A549 (cell line): ENCODE measurements around the gene S100A1. TPM values are rescaled to one million over a fixed set of nuclear protein-coding genes. Genes with fewer than 3 reads are reported as not detected.

ENCODE experiments used
- ATAC-seq, 2 experiments: fragments of 200-7000 bp in 1 of 2; fragments of >200 bp in 1 of 2; cut with Nextera tagmentation in 1 of 2; cut with Tn5 transposase in 1 of 2; 3 replicates each; pipeline versions ENCODE4 v1.8.0 to v1.9.1; 2018 to 2020; ENCODE audit warnings: mild to moderate bottlenecking in 1 of 2, moderate library complexity in 1 of 2
- CTCF ChIA-PET: fragments of 300-600 bp; sonication (Branson Sonifier 250); formaldehyde crosslinking; extraction: SDS; loops from one replicate; lab custom pipeline; 2021; ENCODE audit warnings: antibody characterized with exemption, inconsistent platforms; lab: Yijun Ruan, JAX
- POLR2A ChIA-PET: fragments of 350-600 bp; formaldehyde crosslinking; extraction: SDS; loops from one replicate; lab custom pipeline; 2021; ENCODE audit warnings: antibody characterized with exemption, inconsistent platforms; lab: Yijun Ruan, JAX
- DNase-seq, 2 experiments: peaks; one replicate each; pipeline versions ENCODE4 v3.0.0 to v3.0.0-alpha.2; 2011 to 2016; ENCODE audit warnings: low read depth in 1 of 2, low spot score in 1 of 2
- FAIRE-seq: peaks from 2 replicates; lab custom pipeline; 2011; peaks lifted over from hg19 to GRCh38; lab: Jason Lieb, UNC
- H3K27ac ChIP-seq, 2 experiments: fragments of >200 bp; sonication (Bioruptor Twin); formaldehyde crosslinking; 3 replicates each; pipeline ENCODE4 v1.5.1; 2016 to 2017
- H3K4me1 ChIP-seq: fragments of >200 bp; sonication (Bioruptor Twin); formaldehyde crosslinking; 3 replicates; pipeline ENCODE4 v1.6.1; 2016
- H3K4me2 ChIP-seq: fragments of >200 bp; sonication (Bioruptor Twin); formaldehyde crosslinking; 3 replicates; pipeline ENCODE4 v1.6.1; 2016
- H3K4me3 ChIP-seq: fragments of >200 bp; sonication (Bioruptor Twin); formaldehyde crosslinking; 3 replicates; pipeline ENCODE4 v1.5.1; 2016
- H3K9me3 ChIP-seq: fragments of >200 bp; sonication (Bioruptor Twin); formaldehyde crosslinking; 3 replicates; pipeline ENCODE4 v1.6.1; 2016
- ATOH8 ChIP-seq: fragments of 250-450 bp; sonication (Bioruptor Pico); IDR thresholded peaks from 2 replicates; pipeline ENCODE4 v1.5.0; 2020; ENCODE audit warnings: low read depth, mild to moderate bottlenecking, moderate library complexity
- BHLHE40 ChIP-seq: IDR thresholded peaks from 2 replicates; pipeline ENCODE4 v1.6.1; 2012; ENCODE audit warnings: low read depth, low read length, inconsistent platforms
- CBX2 ChIP-seq: fragments of 200-600 bp; sonication (generic); IDR thresholded peaks from 2 replicates; pipeline ENCODE4 v1.6.1; 2016; ENCODE audit warnings: low read depth, mild to moderate bottlenecking, borderline replicate concordance
- CHD2 ChIP-seq: fragments of 150-350 bp; IDR thresholded peaks from 2 replicates; pipeline ENCODE4 v1.6.1; 2014; ENCODE audit warnings: low read length; ENCODE audit not compliant: partially characterized antibody
- CHD4 ChIP-seq: fragments of 200-600 bp; sonication (generic); IDR thresholded peaks from 2 replicates; pipeline ENCODE4 v1.6.1; 2016; ENCODE audit warnings: antibody characterized with exemption, mild to moderate bottlenecking, borderline replicate concordance
- EHMT2 ChIP-seq: fragments of 200-600 bp; sonication (generic); IDR thresholded peaks from 2 replicates; pipeline ENCODE4 v1.6.1; 2016; ENCODE audit warnings: antibody characterized with exemption, low read depth, mild to moderate bottlenecking, moderate library complexity
- EP300 ChIP-seq, 2 experiments: fragments of >200 bp; sonication (Bioruptor Twin); formaldehyde crosslinking; IDR thresholded peaks; 2 replicates in 1 of 2; 3 replicates in 1 of 2; pipeline ENCODE4 v1.6.1; 2016 to 2017
- FOXS1 ChIP-seq: fragments of 250-450 bp; sonication (Bioruptor Pico); IDR thresholded peaks from 2 replicates; pipeline ENCODE4 v1.5.0; 2020; ENCODE audit warnings: mild to moderate bottlenecking, moderate library complexity
- HDAC2 ChIP-seq: fragments of 200-600 bp; sonication (generic); IDR thresholded peaks from 2 replicates; pipeline ENCODE4 v1.6.1; 2016
- HOXA7 ChIP-seq: fragments of 250-450 bp; sonication (Bioruptor Pico); IDR thresholded peaks from 2 replicates; pipeline ENCODE4 v1.5.0; 2020; ENCODE audit warnings: mild to moderate bottlenecking, moderate library complexity
- HOXB13 ChIP-seq: fragments of 250-450 bp; sonication (Bioruptor Pico); IDR thresholded peaks from 2 replicates; pipeline ENCODE4 v1.5.0; 2020; ENCODE audit warnings: low read depth, mild to moderate bottlenecking, moderate library complexity
- JUNB ChIP-seq: fragments of >200 bp; sonication (Bioruptor Twin); formaldehyde crosslinking; IDR thresholded peaks from 2 replicates; pipeline ENCODE4 v1.6.1; 2016
- KDM1A ChIP-seq: fragments of 200-600 bp; sonication (generic); IDR thresholded peaks from 2 replicates; pipeline ENCODE4 v1.6.1; 2016; ENCODE audit warnings: low read depth, mild to moderate bottlenecking
- KDM5A ChIP-seq: fragments of 200-600 bp; sonication (generic); IDR thresholded peaks from 2 replicates; pipeline ENCODE4 v1.6.1; 2016; ENCODE audit warnings: antibody characterized with exemption, mild to moderate bottlenecking
- MAX ChIP-seq: IDR thresholded peaks from 2 replicates; pipeline ENCODE4 v1.6.1; 2012
- MAZ ChIP-seq: fragments of 150-350 bp; IDR thresholded peaks from 2 replicates; pipeline ENCODE4 v1.6.1; 2014; ENCODE audit warnings: antibody characterized with exemption, low read depth, low read length, borderline replicate concordance
- MYC ChIP-seq: IDR thresholded peaks from 2 replicates; pipeline ENCODE4 v1.6.1; 2012; ENCODE audit warnings: mild to moderate bottlenecking, inconsistent platforms, low read length, improper control_type of control experiment, borderline replicate concordance
- NPAS2 ChIP-seq: fragments of 250-450 bp; sonication (Bioruptor Pico); IDR thresholded peaks from 2 replicates; pipeline ENCODE4 v1.8.0; 2022; ENCODE audit warnings: mild to moderate bottlenecking, moderate library complexity, borderline replicate concordance
- NR3C1 ChIP-seq: fragments of >200 bp; sonication (Bioruptor Twin); formaldehyde crosslinking; IDR thresholded peaks from 3 replicates; pipeline ENCODE4 v1.6.1; 2017
- REST ChIP-seq: fragments of 200-600 bp; sonication (generic); IDR thresholded peaks from 2 replicates; pipeline ENCODE4 v1.6.1; 2016; ENCODE audit warnings: antibody characterized with exemption, mild to moderate bottlenecking, moderate library complexity
- TFCP2L1 ChIP-seq: fragments of 250-450 bp; sonication (Bioruptor Pico); IDR thresholded peaks from 2 replicates; pipeline ENCODE4 v1.5.0; 2021; ENCODE audit warnings: mild to moderate bottlenecking
- TP53 ChIP-seq: fragments of 250-450 bp; sonication (Bioruptor Pico); IDR thresholded peaks from 2 replicates; pipeline ENCODE4 v1.5.0; 2021; ENCODE audit warnings: mild to moderate bottlenecking, moderate library complexity
- ZC3H11A ChIP-seq: fragments of 450-650 bp; IDR thresholded peaks from 2 replicates; pipeline ENCODE4 v1.6.1; 2014; ENCODE audit warnings: antibody characterized with exemption, mild to moderate bottlenecking
- WGBS: methylation state at CpG from one replicate; pipeline ENCODE4 v1.1.6; 2017; ENCODE audit errors: missing lambda C conversion rate; 5-methylcytosine and 5-hydroxymethylcytosine counted together
- polyA plus RNA-seq, 4 experiments: library from polyadenylated mRNA; depleted of rRNA in 3 of 4; stranded (reverse); fragments of >200 nt; fragmentation: RNase III in 1 of 4; extraction: RNeasy Plus Mini Kit Qiagen cat#74134 plus additional on column Dnase treatment in 1 of 4; gene quantifications; 2 replicates in 3 of 4; 3 replicates in 1 of 4; pipeline ENCODE4 v1.2.3, GENCODE V29; 2011 to 2017
- TF ChIP-seq, protein P1 (sequence below): IDR thresholded peaks from 2 replicates; pipeline ENCODE4 v1.6.1; 2012; ENCODE audit warnings: low read depth, borderline replicate concordance
- TF ChIP-seq, protein P2 (sequence below): fragments of 450-650 bp; IDR thresholded peaks from 2 replicates; pipeline ENCODE4 v1.6.1; 2014; ENCODE audit warnings: antibody characterized with exemption

The S100A1 gene
- polyA plus RNA-seq, 2 of the 4 experiments (the other 2 are of a cell fraction): 0.59 to 0.97 TPM

- ChIA-PET CTCF (interaction anchor here (0.6 to 18.3 kb wide), 13 partner anchors 10 to 333 kb away, joined by 3 to 253 read pairs (median 7); partner anchors contain the start of genes CHTOP, DENND4B, S100A1 and S100A13), POLR2A (interaction anchor here (1.7 to 4.7 kb wide), 2 partner anchors 13 to 20 kb away, joined by 11 to 49 read pairs; partner anchors contain the start of genes CHTOP and S100A13)
- FAIRE-seq: no peak
- no peak for ATAC-seq
- Histone ChIP-seq H3K4me1 (peaks cover 49% of the 10 kb centered on the region), H3K27ac (peak overlapping the region; percentile 91 to 96; a peak in 4 of 6 replicates), H3K4me2 (peak overlapping the region; percentile 96; the same call in 1 of the 3 replicates), H3K4me3 (no peak overlapping the region), H3K9me3 (no peaks in the 10 kb centered on the region)
- 92% methylated on average over 2 of the region's 2 CpGs for WGBS
- no peak for TF ChIP-seq EHMT2
- no peak for DNase-seq
Measured at GRCh38 chr1:153614189-153614900, 13.9 kb upstream of the S100A1 start.

DNA sequence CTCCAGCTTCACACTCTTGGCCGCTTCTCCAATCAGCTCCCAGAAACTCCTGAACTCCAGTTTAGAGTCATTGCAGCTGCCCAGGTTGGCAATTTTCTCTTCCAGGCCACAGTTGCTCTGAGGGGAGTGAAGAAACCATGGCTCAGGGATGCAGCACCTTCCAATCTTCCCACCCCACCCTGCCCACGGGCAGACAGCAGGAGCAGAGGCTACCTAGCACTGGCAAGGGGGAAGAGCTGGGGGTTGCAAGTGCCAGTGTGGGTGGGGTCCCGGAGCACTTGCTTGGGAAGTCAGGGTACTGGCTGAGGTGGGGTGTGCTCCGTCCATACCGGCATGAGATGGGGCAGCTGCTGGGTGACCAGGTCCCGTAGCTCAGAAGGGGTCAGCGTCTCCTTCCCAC lies 13.3 kb upstream of the S100A1 start:
- Histone ChIP-seq H3K4me3 (no peak overlapping the region), H3K9me3 (no peaks in the 10 kb centered on the region), H3K27ac (peak overlapping the region in 1 of 2 experiments; percentile 91; a peak in 2 of 6 replicates), H3K4me1 (peaks cover 43% of the 10 kb centered on the region), H3K4me2 (no peak overlapping the region)
- ChIA-PET POLR2A (interaction anchor here (1.7 to 4.7 kb wide), 2 partner anchors 12 to 20 kb away, joined by 11 to 49 read pairs; partner anchors contain the start of genes CHTOP and S100A13), CTCF (interaction anchor here (0.8 to 18.3 kb wide), 12 partner anchors 9 to 332 kb away, joined by 3 to 253 read pairs (median 8); partner anchors contain the start of genes CHTOP, DENND4B, S100A1 and S100A13)
- TF ChIP-seq HOXB13 (CRISPR knock-in tag) (no peak), ATOH8 (CRISPR knock-in tag) (no peak), ZC3H11A (no peak), NR3C1 (no peak), MAZ (no peak), HOXA7 (no peak), TFCP2L1 (CRISPR knock-in tag) (no peak), EHMT2 (no peak), NPAS2 (CRISPR knock-in tag) (no peak), CHD2 (no peak), TP53 (CRISPR knock-in tag) (no peak), JUNB (no peak), CBX2 (no peak), HDAC2 (no peak), MAX (no peak), KDM5A (no peak)
- TF ChIP-seq, protein P1, sequence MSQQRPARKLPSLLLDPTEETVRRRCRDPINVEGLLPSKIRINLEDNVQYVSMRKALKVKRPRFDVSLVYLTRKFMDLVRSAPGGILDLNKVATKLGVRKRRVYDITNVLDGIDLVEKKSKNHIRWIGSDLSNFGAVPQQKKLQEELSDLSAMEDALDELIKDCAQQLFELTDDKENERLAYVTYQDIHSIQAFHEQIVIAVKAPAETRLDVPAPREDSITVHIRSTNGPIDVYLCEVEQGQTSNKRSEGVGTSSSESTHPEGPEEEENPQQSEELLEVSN: no peak
- FAIRE-seq (no peak), ATAC-seq (no peak), DNase-seq (no peak)
- WGBS: 100% methylated on average over 5 of the region's 7 CpGs

- DNase-seq: no peak
- CTCF ChIA-PET: interaction anchor here (0.8 to 18.3 kb wide), 12 partner anchors 8 to 331 kb away, joined by 3 to 253 read pairs (median 8); partner anchors contain the start of genes CHTOP, DENND4B, S100A1 and S100A13
- H3K4me1 ChIP-seq: peaks cover 38% of the 10 kb centered on the region
- H3K27ac ChIP-seq: no peak overlapping the region
- H3K9me3 ChIP-seq: no peaks in the 10 kb centered on the region
- H3K4me3 ChIP-seq: no peak overlapping the region
- POLR2A ChIA-PET: interaction anchor here (1.7 to 4.7 kb wide), 3 partner anchors 12 to 19 kb away, joined by 11 to 49 read pairs (median 13); partner anchors contain the start of genes CHTOP, S100A1 and S100A13
- FAIRE-seq: no peak
- WGBS: 80% methylated on average over 1 of the region's 2 CpGs
- H3K4me2 ChIP-seq: no peak overlapping the region
- ATAC-seq: no peak
- TF ChIP-seq EP300 (IDR thresholded peaks at IDR 0.05): no peak
- TF ChIP-seq REST: no peak
- no peak for TF ChIP-seq BHLHE40
- TF ChIP-seq MYC: no peak
- no peak for TF ChIP-seq MAZ
- TF ChIP-seq KDM1A: no peak
- TF ChIP-seq FOXS1 (CRISPR knock-in tag): no peak
- TF ChIP-seq ZC3H11A: no peak
- TF ChIP-seq NPAS2 (CRISPR knock-in tag): no peak
- no peak for TF ChIP-seq CHD4
- no peak for TF ChIP-seq EHMT2
- TF ChIP-seq, protein P2, sequence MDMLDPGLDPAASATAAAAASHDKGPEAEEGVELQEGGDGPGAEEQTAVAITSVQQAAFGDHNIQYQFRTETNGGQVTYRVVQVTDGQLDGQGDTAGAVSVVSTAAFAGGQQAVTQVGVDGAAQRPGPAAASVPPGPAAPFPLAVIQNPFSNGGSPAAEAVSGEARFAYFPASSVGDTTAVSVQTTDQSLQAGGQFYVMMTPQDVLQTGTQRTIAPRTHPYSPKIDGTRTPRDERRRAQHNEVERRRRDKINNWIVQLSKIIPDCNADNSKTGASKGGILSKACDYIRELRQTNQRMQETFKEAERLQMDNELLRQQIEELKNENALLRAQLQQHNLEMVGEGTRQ: no peak
- no peak for TF ChIP-seq MAX
Measured at GRCh38 chr1:153615406-153615805, 12.8 kb upstream of the S100A1 start.
